HEK293T (cell line): ENCODE measurements around the gene FAM180A.

ENCODE experiments used
- ARNT ChIP-seq: fragments of 450-650 bp; IDR thresholded peaks from 2 replicates; pipeline ENCODE4 v1.6.1; 2017; ENCODE audit warnings: mild to moderate bottlenecking
- ELF4 ChIP-seq: fragments of 450-650 bp; IDR thresholded peaks from 2 replicates; pipeline ENCODE4 v1.6.1; 2017; ENCODE audit warnings: antibody characterized with exemption
- FOXA1 ChIP-seq: fragments of 450-650 bp; IDR thresholded peaks from 2 replicates; pipeline ENCODE4 v1.6.1; 2016; ENCODE audit warnings: mild to moderate bottlenecking
- FOXK2 ChIP-seq: fragments of 450-650 bp; IDR thresholded peaks from 2 replicates; pipeline ENCODE4 v1.6.1; 2016; ENCODE audit warnings: mild to moderate bottlenecking
- FOXM1 ChIP-seq: fragments of 450-650 bp; IDR thresholded peaks from 2 replicates; pipeline ENCODE4 v1.6.1; 2017; ENCODE audit warnings: mild to moderate bottlenecking, borderline replicate concordance
- HDGF ChIP-seq: fragments of 450-650 bp; IDR thresholded peaks from 2 replicates; pipeline ENCODE4 v1.6.1; 2017; ENCODE audit warnings: antibody characterized with exemption, borderline replicate concordance
- PKNOX1 ChIP-seq: fragments of 450-650 bp; IDR thresholded peaks from 2 replicates; pipeline ENCODE4 v1.6.1; 2016
- SP1 ChIP-seq: fragments of 450-650 bp; IDR thresholded peaks from 2 replicates; pipeline ENCODE4 v1.6.1; 2017
- SUZ12 ChIP-seq: fragments of 450-650 bp; IDR thresholded peaks from 2 replicates; pipeline ENCODE4 v1.6.1; 2016; ENCODE audit warnings: mild to moderate bottlenecking
- ZNF384 ChIP-seq: fragments of 450-650 bp; IDR thresholded peaks from 2 replicates; pipeline ENCODE4 v1.6.1; 2016

- TF ChIP-seq SUZ12 (no peak), PKNOX1 (no peak), FOXA1 (no peak), FOXK2 (no peak), ARNT (no peak), SP1 (no peak), FOXM1 (no peak), HDGF (no peak), ELF4 (no peak), ZNF384 (no peak)
Observed at GRCh38 chr7:135719688-135720087, 28.9 kb downstream of the FAM180A start.
